ENCODE measurements around the gene CDC42BPA. TPM values are rescaled to one million over a fixed set of nuclear protein-coding genes. Genes with fewer than 3 reads are reported as not detected.

CDC42BPA gene
- total RNA-seq, 1 experiment from 2014 or later: 25.2 TPM

GRCh38 chr1:227335242-227336020 lies 17.1 kb upstream of the CDC42BPA start (continued):
- TF ChIP-seq ZNF532 (CRISPR knock-in tag; IDR thresholded peaks at IDR 0.05; ENCODE audit: borderline replicate concordance) (no peak), E2F5 (CRISPR knock-in tag; IDR thresholded peaks at IDR 0.05) (no peak)

GRCh38 chr1:227333423-227333822 lies 15.1 kb upstream of the CDC42BPA start:
- ATAC-seq (no peak), DNase-seq (ENCODE audit: low spot score) (no peak)
- Mint-ChIP-seq H3K36me3 (peaks cover 15% of the 10 kb centered on the region), H3K27me3 (ENCODE audit: low read depth) (peaks cover 21% of the 10 kb centered on the region), H3K4me3 (no peak overlapping the region), H3K27ac (no peak overlapping the region), H3K4me1 (peaks cover 20% of the 10 kb centered on the region), H3K9me3 (peaks cover 20% of the 10 kb centered on the region)
- ChIA-PET POLR2A (no interaction called here), CTCF (interaction anchor here (0.6 kb wide), 1 partner anchor 76 kb away, joined by 3 read pairs; no protein-coding TSS in a partner anchor)
- no peak for TF ChIP-seq CREB1 (CRISPR knock-in tag; IDR thresholded peaks at IDR 0.05)
- no peak for TF ChIP-seq OVOL2 (CRISPR knock-in tag; IDR thresholded peaks at IDR 0.05; ENCODE audit: borderline replicate concordance)
- TF ChIP-seq USF1 (CRISPR knock-in tag; IDR thresholded peaks at IDR 0.05): no peak
- TF ChIP-seq ZNF263 (CRISPR knock-in tag; IDR thresholded peaks at IDR 0.05; ENCODE audit: low read depth): no peak
- TF ChIP-seq ZNF138 (CRISPR knock-in tag; conservative IDR thresholded peaks at IDR 0.05): no peak
- TF ChIP-seq IRF1 (CRISPR knock-in tag; IDR thresholded peaks at IDR 0.05): no peak
- no peak for TF ChIP-seq JAZF1 (CRISPR knock-in tag; IDR thresholded peaks at IDR 0.05)
- TF ChIP-seq ZNF281 (CRISPR knock-in tag; IDR thresholded peaks at IDR 0.05): no peak
- no peak for TF ChIP-seq MXD4 (CRISPR knock-in tag; IDR thresholded peaks at IDR 0.05; ENCODE audit: borderline replicate concordance)
- TF ChIP-seq ZSCAN18 (CRISPR knock-in tag; IDR thresholded peaks at IDR 0.05): no peak
- no peak for TF ChIP-seq PREB (CRISPR knock-in tag; IDR thresholded peaks at IDR 0.05; ENCODE audit: borderline replicate concordance)
- no peak for TF ChIP-seq USF2 (CRISPR knock-in tag; IDR thresholded peaks at IDR 0.05)
- no peak for TF ChIP-seq ESRRA (CRISPR knock-in tag; IDR thresholded peaks at IDR 0.05; ENCODE audit: borderline replicate concordance)
- no peak for TF ChIP-seq FOXJ3 (CRISPR knock-in tag; IDR thresholded peaks at IDR 0.05; ENCODE audit: borderline replicate concordance)
